ENCODE measurements around the gene SFXN4. TPM values are rescaled to one million over a fixed set of nuclear protein-coding genes. Genes with fewer than 3 reads are reported as not detected.
"Not testable (repeated sequence)": the region's sequence is repeated elsewhere in the genome, so short reads cannot be mapped to it uniquely, and the experiment has no call there.

SFXN4 gene
- total RNA-seq, 1 experiment from 2014 or later, result 67.0 TPM

GRCh38 chr10:119098576-119098975, 66.9 kb downstream of the SFXN4 start:
- Histone ChIP-seq H3K9me3 (ENCODE audit: control insufficient read depth, insufficient read depth, low read depth, low read length) (no peaks in the 10 kb centered on the region), H3K4me1 (ENCODE audit: control insufficient read depth, insufficient read depth, low read length) (peaks cover 8% of the 10 kb centered on the region; the same call in 1 of the 2 replicates), H3K27ac (ENCODE audit: low read length) (no peak overlapping the region), H3K27me3 (ENCODE audit: control insufficient read depth, insufficient read depth, low read length) (no peaks in the 10 kb centered on the region), H3K36me3 (ENCODE audit: control insufficient read depth, insufficient read depth, low read length) (no peaks in the 10 kb centered on the region), H3K4me3 (ENCODE audit: low read depth in 2 of 2, low read length in 2 of 2) (no peak overlapping the region)
- TF ChIP-seq POLR2AphosphoS5 (IDR thresholded peaks at IDR 0.05; ENCODE audit: low read depth, low read length) (no peak), TCF7L2 (IDR thresholded peaks at IDR 0.05; ENCODE audit: low read depth, low read length) (no peak), CTCF (IDR thresholded peaks at IDR 0.05) (no peak), REST (IDR thresholded peaks at IDR 0.05; ENCODE audit: insufficient read depth in 1 of 2, low read depth in 2 of 2, low read length in 1 of 2) (no peak), SIN3A (IDR thresholded peaks at IDR 0.05; ENCODE audit: borderline replicate concordance, insufficient read depth, low read depth, low read length) (no peak)
- no peak for DNase-seq (ENCODE audit: low read depth, low spot score)
- in situ Hi-C loops (cut with HindIII; ENCODE audit: low pct_unique_long_range_greater_than_20kb, low sequenced_read_pairs), result no loop called here
- CTCF ChIA-PET, result interaction anchor here (0.6 kb wide), 1 partner anchor 13 kb away, joined by 10 read pairs; no protein-coding TSS in a partner anchor
- POLR2A ChIA-PET, result no interaction called here
- intact Hi-C loops (cut with micrococcal nuclease; ENCODE audit: unreplicated experiment), result no loop called here
- no TSS peak for BruUV-seq (replicated peaks)
- no peak for ATAC-seq

DNA sequence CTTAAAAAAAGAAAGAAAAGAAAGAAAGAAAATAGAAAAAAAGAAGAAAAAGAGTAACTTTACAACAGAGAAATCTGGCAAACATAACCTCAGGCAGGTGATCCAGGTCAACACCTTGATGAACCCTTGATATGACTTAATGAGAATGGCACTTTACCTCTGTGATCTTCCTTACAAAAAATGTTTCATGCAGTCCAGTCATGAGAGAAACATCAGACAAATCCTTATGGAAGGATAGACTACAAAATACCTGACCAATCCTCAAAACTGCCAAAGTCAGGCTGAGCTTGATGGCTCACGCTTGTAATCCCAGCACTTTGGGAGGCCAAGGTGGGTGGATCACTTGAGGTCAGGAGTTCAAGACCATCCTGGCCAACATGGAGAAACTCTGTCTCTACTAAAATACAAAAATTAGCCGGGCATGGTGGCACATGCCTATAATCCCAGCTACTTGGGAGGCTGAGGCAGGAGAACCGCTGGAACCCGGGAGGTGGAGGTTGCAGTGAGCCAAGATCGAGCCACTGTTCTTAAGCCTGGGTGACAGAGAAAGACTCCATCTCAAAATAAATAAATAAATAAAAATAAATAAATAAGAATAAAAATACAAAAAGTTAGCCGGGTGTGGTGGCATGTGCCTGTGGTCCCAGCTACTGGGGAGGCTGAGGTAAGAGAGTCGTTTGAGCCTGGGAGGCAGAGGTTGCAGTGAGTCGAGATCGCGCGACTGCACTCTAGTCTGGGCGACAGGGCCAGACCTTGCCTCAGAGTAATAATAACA, 68.7 kb downstream of the SFXN4 start:
- intact Hi-C loops (cut with micrococcal nuclease; ENCODE audit: unreplicated experiment); DNase-seq (ENCODE audit: low read depth, low spot score); POLR2A ChIA-PET: not testable (repeated sequence)

GRCh38 chr10:119095640-119096039, 69.9 kb downstream of the SFXN4 start:
- in situ Hi-C loops (cut with HindIII; ENCODE audit: low pct_unique_long_range_greater_than_20kb, low sequenced_read_pairs), result no loop called here
- Histone ChIP-seq H3K36me3 (ENCODE audit: control insufficient read depth, insufficient read depth, low read length) (no peaks in the 10 kb centered on the region), H3K4me3 (ENCODE audit: low read depth in 2 of 2, low read length in 2 of 2) (no peak overlapping the region), H3K27ac (ENCODE audit: low read length) (no peak overlapping the region), H3K27me3 (ENCODE audit: control insufficient read depth, insufficient read depth, low read length) (no peaks in the 10 kb centered on the region), H3K9me3 (ENCODE audit: control insufficient read depth, insufficient read depth, low read depth, low read length) (no peaks in the 10 kb centered on the region), H3K4me1 (ENCODE audit: control insufficient read depth, insufficient read depth, low read length) (no peaks in the 10 kb centered on the region)
- ChIA-PET CTCF (interaction anchor here (0.6 kb wide), 1 partner anchor 12 kb away, joined by 12 read pairs; no protein-coding TSS in a partner anchor), POLR2A (no interaction called here)
- DNase-seq (ENCODE audit: low read depth, low spot score) (no peak), ATAC-seq (no peak)
- TF ChIP-seq POLR2AphosphoS5 (IDR thresholded peaks at IDR 0.05; ENCODE audit: low read depth, low read length) (no peak), SIN3A (IDR thresholded peaks at IDR 0.05; ENCODE audit: borderline replicate concordance, insufficient read depth, low read depth, low read length) (no peak), CTCF (IDR thresholded peaks at IDR 0.05) (no peak), REST (IDR thresholded peaks at IDR 0.05; ENCODE audit: insufficient read depth in 1 of 2, low read depth in 2 of 2, low read length in 1 of 2) (no peak), TCF7L2 (IDR thresholded peaks at IDR 0.05; ENCODE audit: low read depth, low read length) (no peak)
- intact Hi-C loops (cut with micrococcal nuclease; ENCODE audit: unreplicated experiment), result no loop called here
- no TSS peak for BruUV-seq (replicated peaks)

More for the DNA sequence above, 68.7 kb downstream of the SFXN4 start:
- H3K9me3 ChIP-seq (ENCODE audit: control insufficient read depth, insufficient read depth, low read depth, low read length); H3K4me1 ChIP-seq (ENCODE audit: control insufficient read depth, insufficient read depth, low read length); H3K27ac ChIP-seq (ENCODE audit: low read length); in situ Hi-C loops (cut with HindIII; ENCODE audit: low pct_unique_long_range_greater_than_20kb, low sequenced_read_pairs); BruUV-seq (replicated peaks); H3K27me3 ChIP-seq (ENCODE audit: control insufficient read depth, insufficient read depth, low read length); CTCF ChIA-PET; H3K4me3 ChIP-seq (ENCODE audit: low read depth in 2 of 2, low read length in 2 of 2); H3K36me3 ChIP-seq (ENCODE audit: control insufficient read depth, insufficient read depth, low read length); ATAC-seq: not testable (repeated sequence)

Measured in Panc1 (cell line).